NCI-H2081 (cell line): ENCODE measurements around the gene LINGO4.

ENCODE experiments used
- DNase-seq, 2 experiments: peaks; one replicate each; lab custom pipeline; 2025; lab: John Stamatoyannopoulos, UW

Gene LINGO4

DNA sequence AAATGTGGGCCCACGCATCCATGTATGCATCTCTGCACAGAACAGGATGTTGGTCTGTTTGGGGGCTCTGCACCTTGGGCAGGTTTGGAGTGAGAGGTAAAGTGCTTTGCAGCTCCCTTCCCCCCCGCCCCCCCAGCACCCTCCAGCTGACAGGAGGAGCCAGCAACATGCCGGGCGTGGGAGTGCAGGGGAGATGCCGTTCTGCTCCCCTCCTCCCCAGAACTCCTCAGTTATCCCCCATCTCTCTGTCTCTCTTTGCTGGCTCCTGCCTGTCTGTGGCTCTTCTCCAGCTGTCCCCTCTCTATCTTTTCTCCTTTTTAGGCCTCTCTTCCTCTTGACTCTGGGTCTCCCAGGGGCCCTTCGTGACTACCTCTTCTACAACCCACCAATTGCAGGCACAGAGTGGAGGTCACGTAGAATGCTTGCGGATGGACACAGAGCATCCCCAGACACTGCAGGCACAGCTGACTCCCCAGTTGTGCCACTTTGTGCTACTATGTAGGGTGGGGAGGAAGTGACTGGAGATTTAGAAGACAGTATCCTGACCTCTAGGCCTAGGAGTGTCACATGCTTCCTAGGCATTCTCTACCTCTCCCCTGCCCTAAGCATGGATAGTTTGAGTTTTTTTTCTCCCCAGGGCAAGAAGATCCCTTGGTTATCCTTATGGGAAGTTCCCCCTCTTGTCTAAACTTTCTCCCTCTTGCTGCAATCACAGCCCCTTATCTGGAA is 28.1 kb upstream of the LINGO4 start:
- DNase-seq = no peak

DNA sequence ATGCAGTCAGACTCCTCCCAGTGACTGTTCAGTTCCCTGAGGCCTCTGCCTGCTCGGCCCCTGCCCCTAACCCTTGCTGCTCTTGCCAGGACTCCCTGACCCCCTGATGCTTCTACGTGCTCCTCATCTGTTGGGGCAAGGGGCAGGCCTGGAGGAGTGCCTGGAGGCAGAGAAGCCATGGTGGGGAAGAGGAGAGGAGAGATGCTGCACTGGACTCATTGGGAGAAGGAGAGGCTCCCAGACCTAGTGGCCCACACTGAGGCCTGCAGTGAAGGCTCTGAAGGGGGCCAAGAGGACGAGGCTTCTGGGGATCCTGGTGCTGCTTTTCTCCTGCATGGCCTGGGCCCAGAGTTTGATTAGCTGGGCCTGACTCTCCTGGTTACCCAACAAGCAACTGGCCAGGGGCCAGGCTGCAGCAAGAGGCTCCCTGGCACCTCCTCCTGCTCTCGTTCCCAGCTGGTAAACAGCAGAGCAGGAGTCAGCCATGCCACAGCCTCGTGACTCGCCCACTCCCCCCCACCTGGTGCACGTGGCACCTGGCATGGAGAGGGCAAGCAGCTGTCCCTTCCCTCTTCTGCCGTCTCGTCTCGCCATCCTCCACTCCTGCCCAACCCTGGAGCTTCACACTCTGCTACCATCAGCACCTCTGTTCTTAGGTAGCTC is 27.2 kb upstream of the LINGO4 start:
- peak; percentile 59 to 76 for DNase-seq

DNA sequence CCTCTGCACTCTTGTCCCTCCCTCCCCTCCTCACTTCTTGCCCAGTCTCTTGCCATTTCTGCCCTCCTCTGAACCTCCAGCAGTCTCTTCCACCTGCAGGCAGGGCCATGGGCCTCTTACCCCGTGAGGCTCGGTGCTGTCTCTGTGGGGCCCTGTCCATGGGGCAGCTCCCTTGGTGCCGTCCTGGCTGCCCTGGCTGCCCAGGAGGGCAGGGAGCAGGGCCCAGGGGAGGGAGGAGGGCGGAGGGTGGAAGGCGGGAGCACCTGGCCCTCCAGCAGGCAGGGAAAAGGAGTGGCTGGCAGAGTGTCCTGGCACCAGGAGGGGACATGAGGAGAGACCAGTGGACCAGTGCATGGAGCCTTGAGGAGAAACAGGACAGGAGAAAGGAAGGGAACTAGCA is 26.4 kb upstream of the LINGO4 start, which contains the start of gene RORC:
TSS of gene RORC (minus strand) at position 198 of the 400 bp plus-strand sequence. CDS start at position 160, 38 bp downstream.
- DNase-seq = no peak

DNA sequence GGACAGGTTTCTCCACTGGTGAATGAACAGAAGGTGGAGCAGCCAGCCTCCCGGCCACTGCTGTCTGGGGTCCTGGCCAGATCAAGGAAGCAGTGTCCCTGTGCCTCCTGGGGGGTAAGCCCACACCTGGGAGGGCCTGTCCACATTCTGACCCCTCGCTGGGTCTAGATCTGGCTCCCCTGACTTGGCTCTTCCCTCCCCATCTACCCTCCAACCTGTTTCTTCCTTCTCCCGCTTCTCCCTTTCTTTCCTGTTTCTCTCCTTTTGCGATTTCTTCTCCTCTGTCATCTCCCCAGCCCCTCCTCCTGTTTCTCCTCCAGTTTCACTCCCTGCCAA is 26.0 kb upstream of the LINGO4 start:
- DNase-seq = no peak

DNA sequence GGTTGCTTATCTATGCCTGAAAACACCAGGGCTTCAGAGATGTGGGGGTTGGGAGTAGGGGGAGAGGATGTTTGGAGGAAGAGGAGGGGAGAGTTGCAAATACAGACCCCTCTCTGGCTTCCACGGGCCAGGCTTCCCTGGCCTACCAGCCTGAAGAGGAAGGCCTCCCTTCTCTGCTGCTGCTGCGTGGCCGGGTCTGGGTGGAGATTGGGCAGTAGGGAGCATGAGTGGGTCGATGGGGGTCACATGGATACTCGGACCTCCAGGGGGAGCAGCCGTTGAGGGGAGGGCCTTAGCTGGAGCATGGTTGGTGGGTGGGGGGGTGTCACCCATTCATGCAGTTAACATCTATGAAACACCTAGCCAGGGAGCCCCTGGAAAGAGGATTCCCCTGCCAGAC is 24.8 kb upstream of the LINGO4 start:
- no peak for DNase-seq

DNA sequence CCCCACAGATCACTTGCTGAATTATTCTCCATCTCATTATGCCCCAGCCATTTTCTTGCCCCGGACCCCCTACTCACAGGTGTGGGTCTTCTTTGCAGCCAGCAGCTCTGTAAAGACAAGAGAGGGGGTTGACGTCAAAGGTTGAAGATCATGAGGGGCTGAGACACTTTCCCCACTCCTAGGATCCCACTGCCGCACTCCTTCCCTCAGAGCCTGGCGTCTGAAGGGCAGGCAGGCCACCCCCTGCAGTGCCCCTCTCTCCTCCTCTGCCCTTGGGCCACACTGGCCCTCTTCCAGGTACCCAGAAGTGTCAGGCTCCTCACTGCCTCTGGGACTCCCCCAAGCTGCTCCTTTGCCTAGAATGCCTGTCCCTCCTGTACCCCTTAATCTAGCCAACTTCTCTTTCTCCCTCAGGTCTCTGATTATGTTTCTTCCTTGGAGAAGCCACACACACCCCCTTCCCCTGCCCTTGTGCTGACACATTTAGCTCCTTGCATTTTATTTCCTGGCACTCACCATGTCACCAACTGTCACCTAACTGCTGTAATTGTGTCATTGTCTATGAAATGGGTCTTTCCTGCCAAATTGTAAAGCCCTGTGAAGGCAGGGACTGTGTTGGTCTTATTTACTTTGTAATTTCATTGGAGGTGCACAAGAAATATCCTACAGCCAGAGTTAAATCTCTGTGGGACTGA is 24.3 kb upstream of the LINGO4 start:
- peak in 1 of 2 experiments; percentile 19 for DNase-seq

DNA sequence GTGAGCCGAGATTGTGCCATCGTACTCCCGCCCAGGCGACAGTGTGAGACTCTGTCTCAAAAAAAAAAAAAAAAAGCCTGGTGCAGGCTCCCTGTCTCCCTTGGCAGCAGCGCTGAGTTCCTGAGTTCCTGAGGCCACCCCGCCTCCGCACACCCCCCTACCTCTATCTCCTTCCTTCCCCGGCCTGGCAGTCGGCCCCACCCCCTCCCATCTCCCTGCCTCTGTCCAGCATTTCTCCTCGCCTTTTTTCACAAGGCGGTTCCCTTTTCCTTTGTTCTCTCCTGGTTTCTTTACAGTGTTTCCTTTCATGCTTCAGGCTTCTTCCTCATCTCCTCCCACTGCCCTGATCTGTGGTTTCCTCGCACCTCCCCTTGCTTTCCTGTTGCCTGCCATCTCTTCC is 23.7 kb upstream of the LINGO4 start:
- no peak for DNase-seq

DNA sequence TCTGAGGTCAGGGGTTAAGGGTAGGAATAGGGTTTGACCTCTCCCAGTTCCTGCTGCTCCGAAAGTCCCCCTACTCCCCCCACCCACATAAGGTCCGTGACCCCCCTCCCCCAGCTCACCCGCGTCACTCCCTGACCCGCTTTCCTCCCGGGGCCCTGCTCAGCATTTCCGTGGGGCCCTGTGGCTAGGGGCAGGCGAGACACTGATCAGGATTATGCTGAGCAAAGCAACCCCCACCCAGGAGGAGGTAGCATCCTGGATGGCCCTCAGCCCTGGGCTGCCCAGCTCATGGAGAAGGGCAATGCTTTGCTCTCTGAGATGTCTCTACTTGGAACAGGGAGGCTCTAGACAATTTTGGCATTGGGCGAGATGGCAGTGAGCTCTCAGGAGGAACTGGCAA is 22.6 kb upstream of the LINGO4 start:
- DNase-seq = no peak

DNA sequence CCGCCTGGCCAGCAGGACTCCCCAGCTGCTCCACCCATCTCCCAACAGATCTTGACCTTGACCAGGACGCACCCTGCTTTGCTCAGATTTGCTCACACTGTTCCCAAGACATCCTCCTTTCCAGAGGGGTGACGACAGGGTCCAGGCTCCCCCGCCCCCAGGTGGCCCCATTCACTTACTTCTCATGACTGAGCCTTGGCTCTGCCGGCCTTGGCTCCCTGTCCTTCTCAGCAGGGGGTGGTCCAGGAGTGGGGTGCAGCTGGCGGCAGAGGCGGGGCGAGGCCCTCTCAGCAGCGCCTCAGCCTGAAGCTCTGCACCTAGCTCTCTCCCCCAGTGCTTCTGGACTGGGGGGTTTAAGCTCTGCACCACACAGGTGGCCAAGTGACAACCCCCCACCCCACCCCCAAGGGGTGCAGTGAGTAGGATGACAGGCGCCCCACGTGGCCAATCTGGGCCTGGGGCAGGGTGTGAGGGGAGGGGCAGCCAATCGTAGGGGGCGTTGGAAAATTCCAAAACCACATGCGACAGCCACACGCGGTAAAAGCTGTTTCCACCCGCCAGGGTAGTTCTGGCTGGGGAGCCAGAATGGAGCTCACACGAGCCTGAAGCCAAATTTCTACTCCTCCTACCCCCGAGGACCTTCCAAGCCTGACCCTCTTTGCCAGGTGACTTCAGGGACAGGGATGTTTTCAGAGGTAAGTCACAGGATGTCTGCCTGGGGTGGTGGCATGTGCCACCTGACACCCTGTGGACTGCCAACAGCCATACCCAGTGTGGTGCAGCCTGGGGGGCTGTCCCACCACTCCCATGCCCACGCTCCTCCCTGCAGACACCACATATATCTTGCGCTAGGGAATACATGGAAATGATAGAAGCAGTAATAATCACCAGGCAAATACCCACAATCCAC is 20.8 kb upstream of the LINGO4 start:
- DNase-seq = no peak

DNA sequence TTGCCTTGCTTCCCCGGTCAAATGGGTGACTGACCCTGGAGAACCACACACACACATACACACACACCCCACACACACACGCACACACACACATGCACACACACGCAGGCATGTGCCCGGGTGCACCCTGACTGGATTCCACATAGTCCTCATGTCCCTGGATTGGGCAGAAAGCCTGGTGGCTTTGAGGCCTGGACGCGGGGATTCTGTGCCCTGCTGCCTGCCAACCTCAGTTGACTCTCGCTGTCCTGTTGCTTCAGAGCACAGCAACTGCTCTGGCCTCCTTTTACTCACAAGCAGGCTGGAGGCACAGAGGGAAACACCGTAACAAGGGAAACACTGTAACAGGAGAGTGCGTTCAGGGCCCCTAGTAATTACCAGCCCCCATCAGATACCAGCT is 20.0 kb upstream of the LINGO4 start:
- no peak for DNase-seq

DNA sequence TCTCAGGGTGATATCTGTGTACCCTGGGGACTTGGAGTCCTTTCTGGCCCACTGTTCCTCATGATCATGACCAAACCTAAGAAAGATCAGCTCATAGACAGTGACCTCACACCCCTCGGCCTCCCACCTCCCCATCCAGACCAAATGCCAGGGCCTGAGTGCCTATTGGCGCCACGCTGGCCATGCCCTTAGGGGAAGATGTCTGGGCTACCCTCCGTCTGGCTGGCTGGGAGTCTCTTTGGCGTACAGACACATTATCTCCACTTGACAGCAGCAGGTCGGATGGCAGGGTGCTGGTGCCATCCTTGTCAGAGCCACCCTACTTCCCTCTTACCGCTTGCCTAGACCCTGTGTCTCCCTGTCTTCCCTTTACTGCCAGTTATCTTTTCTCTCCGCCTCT is 18.0 kb upstream of the LINGO4 start:
- no peak for DNase-seq

DNA sequence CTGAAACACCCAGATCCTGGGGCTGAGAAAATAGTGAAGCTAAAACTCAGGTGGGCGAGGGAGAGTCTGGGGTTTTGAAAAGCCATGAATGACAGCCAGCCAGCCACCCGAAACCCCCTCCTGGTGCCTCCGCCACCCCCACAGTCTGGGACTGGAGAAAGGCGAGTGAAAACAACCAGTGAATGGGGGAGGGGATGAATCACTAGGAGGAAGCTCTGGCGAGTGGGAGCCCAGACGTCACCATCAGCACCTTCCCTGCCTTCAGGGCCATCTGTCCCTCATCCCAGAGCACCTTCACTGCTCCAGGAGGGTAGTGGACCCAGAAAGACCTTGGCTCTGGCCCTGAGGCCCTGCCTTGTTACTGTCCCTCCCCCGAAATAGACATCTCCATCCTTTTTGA is 17.2 kb upstream of the LINGO4 start:
- DNase-seq = no peak

DNA sequence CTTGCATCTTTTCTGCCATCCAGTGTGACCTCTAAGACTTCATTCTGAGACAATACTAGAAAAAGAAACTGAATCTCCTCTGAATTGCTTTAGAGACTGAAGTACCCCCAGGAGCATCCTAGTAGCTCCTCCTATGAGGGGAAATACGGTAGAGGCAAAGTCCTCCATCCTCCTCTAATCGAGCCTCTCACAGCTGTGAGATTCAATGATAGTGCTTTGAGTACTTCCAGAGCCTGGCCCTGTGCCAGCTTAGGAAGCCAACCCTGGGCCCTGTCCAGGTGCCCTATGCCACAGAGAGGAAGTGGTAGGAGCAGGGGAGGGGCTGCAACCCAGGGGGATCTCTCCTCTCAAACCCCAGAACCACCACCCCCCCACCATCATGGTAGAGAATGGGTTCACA is 15.7 kb upstream of the LINGO4 start:
- no peak for DNase-seq

DNA sequence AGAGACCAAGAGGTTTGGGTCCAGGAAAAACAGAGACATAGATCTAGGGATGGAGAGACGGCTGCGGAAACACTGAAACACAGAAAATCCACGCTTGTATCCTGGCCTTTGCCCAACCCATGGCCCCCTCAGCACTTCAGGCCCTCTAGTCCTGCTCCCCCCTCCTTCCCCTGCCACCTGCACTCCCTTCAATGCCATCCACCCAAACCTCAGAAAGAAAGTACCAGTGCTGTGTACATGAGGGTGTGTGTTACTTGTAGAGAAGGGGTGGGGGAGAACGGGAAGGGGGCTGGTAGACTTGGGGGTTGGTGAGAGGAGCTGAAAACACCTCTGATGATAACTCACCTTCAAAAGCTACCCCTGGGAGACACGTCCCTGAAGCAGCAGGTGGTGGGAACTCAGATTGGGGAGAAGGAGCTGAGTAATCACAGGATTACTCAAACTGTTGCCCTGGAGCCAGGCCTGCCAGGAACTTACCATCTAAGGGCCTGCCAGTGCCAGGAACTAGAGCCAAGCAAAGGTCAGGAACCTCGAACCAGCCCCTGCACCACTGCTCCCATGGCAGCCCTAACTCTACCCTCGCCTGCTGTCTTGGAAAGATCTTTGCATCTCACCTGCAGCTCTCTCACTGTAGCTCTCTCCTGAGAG is 14.9 kb upstream of the LINGO4 start:
- no peak for DNase-seq

DNA sequence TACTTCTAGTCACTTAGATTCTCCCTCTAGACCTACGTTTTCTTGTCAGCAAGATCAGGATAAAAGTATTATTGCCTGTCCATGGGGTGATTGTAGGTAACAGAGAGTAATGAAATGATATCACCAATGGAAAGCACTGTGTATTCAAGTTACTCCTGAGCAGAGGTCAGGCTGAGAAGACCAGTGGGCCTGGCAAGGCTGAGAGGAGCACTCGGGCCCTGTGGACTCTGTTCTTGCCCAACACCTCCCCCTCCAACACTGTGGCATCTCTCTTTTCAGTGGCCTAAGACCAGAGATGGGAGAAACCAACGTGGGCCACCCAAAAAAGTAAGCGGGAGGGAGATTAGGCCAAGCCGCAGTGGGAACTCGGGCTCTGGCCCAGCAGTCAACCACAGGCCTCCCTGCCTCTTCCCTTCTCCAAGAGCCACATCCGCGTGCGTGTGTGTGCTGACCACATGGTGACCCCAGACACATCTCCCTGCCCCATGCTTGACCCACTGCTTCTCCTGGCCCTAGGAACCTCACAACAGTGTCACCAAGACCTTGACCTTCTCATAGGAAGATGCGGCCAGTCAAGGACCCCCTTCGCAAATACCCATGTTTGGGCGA is 14.1 kb upstream of the LINGO4 start:
- DNase-seq = no peak

DNA sequence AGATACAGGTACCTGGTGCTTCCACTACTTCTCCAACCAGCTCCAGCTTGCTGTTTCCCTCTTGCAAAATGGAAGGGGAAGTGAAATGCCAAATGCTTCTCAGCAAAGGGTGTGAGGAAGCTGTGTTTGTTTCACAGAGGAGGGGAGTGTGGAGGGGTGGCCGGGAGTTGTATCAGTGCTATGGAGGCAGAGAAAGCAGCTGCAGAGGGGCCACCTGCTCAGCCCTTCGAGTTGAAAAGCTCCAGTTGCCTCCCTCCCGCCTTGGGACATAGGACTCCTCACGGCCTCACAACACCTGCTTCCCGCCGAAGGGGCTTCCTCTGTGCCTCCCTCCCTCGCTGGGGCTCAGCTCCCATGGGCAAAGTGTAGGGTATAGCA is 12.1 kb upstream of the LINGO4 start:
- DNase-seq = no peak

DNA sequence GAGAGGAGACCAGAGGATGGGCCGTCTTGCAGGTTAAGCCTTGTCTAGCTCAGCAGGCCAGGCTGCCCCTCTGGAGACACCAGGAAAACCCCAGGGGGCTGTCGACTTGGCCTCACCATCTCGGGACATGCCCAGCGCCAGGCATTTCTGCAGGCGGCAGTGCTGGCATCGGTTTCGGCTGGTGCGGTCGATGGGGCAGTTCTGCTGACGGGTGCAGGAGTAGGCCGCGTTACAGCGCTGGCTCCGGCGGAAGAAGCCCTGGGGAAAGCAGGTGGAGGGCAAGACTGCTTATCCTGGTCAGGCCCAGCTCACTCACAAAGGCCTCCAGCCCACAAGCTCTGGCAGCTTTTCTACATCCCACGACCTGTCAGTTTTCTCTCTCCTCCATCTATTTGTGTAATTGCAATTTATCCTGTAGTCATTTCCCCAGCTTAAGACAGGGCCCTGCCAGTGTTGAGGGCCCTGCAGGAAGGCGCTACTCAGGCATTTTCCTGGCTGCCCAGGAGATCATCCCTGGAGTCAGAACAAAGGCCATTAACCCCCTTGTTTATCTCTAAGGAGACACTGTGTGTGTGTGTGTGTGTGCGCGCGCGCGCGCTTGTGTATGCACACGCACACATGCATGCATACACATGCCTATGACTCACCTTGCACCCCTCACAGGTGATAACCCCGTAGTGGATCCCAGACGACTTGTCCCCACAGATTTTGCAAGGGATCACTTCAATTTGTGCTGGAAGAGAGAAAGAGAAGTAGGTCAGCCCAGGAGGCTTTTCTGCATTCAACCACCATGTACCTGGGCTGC is 11.5 kb upstream of the LINGO4 start:
- no peak for DNase-seq

DNA sequence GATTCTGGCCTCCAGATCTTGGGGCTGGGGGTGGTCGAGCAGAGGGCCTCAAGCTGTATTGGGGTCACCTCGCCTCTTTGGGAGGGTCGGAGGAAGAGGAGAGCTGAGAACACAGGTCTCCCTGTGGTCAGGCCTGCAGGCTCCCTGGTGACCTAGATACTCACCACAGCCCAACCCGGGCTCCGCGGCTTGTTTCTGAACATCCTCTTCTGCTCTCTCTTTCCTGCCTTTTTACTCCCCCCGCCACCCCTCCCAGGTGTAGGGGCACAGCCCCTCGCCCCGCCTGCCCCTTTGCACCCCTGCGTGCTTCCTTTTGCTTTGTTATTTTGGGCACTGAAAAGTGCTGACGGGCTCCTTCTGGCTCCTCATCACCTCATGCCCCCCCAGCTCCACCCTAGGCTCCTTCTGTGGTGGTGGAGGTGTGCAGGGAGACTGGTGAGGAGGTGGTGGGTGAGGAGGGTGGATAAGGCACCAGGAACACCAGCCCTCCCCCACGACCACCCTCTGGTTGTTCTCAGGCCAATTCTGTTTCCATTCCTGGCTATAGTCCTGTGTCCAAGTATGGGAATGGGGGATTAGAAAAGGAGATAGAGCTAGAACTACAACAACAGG is 10.6 kb upstream of the LINGO4 start:
- DNase-seq = no peak

DNA sequence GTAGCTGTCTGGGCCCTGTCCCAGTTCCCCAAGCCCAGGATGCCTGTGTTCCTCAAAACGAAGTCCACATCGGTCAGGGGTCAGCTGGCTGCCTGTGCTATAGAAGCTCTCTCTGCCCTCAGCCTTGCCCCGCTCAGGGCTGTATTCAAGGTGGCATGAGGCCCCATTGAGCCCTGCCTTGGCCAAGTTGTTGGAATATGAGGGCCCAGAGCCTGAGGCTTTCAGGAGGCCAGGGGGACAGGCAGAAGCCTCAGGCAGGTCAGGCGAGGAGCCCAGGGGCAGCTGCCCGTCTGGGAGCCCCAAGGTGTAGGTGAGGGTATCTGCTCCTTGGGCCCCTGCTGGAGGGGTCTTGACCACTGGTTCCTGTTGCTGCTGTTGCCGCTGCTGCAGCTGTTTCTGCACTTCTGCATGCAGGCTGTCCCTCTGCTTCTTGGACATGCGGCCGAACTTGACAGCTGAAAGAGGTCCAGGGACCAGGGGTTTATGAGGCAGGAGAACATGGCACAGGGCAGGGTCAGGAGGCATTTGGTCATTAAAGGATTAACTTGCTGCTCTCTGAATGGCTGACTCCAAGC is 9.8 kb upstream of the LINGO4 start:
- no peak for DNase-seq

DNA sequence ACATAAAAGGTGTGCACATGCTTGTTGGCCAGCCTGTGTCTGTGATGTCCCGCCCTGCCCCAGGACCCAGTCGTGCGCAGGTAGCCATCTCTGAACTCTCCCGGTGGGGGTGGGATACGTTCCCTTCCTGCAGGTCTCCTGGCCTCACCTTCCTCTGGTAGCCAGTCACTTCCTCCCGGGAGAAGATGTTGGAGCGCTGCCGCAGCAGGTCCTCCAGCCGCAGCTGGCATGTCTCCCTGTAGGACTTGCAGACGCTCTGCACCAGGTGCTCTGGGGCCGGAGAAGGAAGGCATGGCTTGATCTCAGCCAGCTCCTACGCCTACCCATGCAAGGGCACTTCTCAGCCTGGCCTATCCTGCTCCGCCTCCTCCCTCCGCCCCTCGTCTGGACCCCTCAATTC is 9.2 kb upstream of the LINGO4 start:
- no peak for DNase-seq
